IPS-NIHi11 (cell line): ENCODE measurements around the gene MFN2.
"Not testable (repeated sequence)": the region's sequence is repeated elsewhere in the genome, so short reads cannot be mapped to it uniquely, and the experiment has no call there.

Experiments
- DNase-seq: peaks from one replicate; pipeline ENCODE4 v3.0.0; 2012; ENCODE audit warnings: mixed read lengths, low spot score

The MFN2 gene

DNA sequence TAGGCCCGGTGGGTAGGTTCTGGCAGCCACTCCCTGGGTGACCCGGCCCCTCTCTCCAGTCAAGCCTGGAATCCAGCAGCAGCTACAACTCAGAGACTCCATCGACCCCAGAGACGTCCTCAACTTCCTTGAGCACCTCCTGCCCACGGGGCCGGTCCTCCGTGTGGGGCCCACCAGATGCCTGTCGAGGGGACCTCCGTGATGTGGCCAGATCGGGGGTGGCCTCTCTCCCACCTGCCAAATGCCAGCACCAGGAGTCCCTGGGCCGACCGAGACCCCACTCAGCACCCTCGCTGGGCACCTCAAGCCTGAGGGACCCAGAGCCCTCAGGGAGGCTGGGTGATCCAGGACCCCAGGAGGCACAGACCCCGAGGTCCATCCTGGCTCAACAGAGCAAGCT lies 41.8 kb downstream of the MFN2 start:
- DNase-seq: no peak

DNA sequence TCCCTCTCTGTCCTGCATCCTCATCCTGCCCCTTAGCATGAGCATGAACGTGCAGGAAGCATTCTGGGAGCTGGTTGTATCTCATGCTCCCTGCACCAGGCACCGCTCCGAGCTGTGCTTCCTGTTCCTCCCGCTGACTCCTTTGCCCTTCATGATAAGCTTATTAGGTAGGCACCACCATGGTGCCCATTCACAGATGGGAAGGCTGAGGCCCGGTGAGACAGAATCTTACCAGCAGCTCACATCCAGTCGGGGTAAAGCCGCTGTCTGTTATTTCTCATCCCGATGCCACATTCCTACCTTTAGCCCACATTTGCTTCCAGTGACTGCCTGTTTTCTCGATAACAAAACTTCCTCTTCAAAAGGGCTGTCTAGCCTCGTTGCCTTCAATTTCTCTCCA lies 46.3 kb downstream of the MFN2 start:
- DNase-seq: no peak

DNA sequence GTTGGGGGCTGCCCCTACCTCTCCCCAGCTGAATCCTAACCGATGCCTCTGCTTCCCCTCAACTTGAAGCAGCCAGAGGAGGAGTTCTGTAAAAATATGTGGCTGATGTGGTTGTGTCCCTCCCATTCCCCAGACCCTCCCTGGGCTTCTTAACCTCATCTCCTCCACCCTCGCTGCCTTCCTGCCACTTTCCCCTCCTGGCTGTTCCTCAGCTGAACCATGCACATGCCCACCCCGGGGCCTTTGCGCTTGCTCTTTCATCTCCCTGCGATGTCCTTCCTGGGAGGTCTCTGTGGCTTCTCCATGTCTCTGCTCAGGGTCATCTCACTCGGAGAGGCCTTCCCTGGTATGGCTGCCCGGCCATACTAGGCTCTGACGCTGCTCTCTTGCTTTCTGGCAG lies 48.0 kb downstream of the MFN2 start:
- no peak for DNase-seq

DNA sequence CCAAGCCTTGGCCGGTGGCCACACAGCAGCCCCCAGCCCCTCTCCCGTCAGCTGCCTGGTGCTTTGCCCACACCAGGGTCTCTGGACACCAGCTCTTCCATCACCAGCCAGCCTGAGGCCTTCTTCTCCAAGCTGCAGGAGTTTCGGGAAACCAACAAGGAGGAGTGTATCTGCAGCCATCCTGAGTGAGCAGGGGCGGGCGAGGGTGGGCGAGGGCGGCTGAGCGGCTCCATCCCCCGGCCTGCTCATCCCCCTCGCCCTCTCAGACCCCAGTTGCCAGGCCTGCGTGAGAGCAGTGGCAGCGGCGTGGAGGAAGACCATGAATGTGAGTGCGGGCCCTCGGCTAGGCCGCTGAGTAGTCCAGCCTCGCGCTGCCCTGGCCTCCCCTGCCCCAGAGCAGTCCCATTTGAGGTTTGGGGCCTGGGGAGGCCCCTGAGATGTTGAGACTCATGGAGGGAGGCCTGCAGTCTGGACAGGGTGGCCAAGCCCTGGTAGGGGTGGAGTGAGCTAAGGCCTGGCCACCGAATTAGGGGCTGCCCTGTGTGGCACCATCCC lies 48.8 kb downstream of the MFN2 start:
- no peak for DNase-seq

DNA sequence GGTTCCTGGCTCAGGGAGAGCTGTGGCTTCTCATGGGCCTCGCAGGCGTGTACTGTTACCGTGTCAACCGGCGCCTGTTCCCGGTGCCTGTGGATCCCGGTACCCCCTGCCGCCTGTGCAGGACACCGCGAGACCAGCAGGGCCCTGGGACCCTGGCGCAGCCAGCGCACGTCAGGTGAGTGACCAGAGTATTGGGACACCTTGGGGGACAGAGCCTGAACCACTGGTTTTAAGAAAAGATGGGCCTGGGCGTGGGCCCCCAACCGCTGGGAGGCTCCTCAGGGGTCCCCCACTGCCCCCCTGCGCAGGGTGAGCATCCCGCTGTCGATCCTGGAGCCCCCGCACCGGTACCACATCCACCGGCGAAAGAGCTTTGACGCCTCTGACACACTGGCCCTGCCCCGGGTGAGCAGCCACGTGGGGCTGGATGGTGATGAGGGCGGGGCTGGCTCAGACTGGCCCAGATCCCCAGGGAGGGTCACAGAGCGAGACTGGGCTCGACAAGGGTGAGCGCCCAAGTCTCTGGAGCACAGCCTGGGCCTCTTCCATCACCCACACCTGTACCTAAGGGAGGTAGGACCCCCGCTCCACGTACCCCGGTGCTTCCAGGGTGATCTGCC lies 49.6 kb downstream of the MFN2 start:
- DNase-seq: no peak

DNA sequence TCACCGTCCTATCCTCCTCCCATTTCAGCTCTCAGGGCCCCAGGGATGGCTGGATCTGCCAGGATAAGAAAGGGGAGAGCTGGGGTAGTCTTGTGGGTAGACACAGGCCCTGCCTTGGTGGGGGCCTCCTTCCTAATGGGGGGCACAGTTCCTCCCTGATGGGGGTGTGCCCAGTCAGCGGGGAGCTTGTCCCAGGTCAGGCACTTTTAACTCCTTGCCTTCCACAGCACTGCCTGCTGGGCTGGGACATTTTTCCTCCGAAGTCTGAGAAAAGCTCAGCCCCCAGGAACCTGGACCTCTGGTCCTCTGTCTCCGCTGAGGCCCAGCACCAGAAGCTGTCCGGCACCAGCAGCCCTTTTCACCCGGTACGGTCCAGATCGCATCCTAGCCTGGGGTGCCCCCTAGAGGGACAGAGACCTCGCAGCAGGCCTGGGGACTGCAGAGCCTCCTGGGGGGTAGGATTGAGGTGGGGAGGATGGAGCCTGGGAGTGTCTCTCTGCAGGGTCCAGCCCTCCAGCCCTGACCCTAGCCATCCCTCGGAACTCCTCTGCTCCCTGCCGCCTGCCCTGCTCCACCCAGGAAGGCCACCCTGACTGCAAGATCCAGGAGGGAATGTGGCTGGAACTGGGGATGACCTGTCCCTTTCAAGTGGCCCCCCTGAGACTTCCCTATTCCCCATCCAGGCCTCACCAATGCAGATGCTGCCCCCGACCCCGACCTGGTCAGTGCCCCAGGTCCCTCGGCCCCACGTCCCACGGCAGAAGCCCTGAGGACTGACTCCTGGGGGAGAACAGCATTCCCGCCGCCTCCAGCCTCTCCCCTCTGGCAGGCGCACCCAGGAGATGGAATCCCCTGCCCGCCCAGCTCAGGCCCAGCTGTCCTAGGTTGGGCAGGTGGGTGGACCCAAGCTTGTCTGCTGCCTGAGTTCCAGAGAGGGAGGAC lies 51.1 kb downstream of the MFN2 start:
- DNase-seq: peak; percentile 76

DNA sequence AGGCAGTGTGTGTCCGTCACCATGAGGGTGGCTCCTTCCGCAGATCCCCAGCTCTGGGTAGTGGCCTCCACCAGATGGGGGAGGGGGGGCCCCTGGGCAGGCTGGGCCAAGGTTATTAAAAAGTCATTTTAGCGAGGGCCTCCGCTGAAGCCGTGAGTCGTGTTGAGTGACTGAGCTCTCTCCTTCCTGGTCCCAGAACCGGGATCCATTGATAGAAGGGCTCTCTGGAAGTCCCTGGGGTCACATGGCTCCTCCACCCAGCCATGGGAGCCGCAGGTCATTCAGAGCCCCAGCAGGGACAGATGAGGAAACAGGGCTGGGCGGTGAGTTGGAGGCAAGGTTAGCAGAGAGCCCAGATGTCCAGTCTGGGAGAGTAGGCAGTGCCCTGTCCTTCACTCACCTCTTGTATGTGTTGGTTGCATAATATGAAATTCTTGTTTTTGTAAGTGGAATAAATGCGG lies 51.9 kb downstream of the MFN2 start:
- DNase-seq: no peak

DNA sequence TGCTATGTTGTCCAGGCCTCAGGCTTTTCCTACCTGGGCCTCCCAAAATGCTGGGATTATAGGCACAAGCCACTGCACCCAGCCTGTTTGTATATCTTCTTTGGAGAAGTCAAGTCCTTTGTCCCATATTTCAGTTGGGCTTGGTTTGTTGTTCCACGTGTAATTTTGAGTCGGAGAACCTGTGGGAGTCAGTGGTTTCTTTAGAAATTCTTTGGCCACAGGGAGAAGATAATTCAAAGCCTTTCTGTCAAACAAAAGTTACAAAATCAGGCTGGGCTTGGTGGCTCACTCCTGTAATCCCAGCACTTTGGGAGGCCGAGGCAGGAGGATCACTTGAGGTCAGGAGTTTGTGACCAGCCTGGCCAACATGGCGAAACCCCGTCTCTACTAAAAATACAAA lies 53.2 kb downstream of the MFN2 start:
- not testable (repeated sequence) for DNase-seq

DNA sequence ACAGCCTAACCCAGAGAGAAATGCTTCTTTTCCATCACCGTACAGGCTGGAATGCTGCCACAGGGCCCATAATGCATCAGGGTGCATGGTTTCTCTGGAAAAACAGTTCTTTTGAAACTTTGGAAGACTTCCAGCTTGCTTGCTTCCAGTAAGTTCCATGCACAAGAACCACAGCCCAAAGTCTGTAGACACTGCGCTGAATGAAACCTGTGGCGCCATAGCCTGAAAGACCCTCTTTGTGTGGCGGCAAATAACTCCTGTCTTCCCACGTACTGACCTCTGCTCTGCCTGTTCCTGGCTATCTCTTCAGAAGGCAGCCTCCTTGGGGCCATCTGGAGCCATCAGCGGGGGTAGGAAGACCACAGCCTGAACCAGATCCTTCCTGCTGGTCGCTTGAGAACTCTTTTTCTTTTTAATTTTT lies 54.1 kb downstream of the MFN2 start:
- no peak for DNase-seq

DNA sequence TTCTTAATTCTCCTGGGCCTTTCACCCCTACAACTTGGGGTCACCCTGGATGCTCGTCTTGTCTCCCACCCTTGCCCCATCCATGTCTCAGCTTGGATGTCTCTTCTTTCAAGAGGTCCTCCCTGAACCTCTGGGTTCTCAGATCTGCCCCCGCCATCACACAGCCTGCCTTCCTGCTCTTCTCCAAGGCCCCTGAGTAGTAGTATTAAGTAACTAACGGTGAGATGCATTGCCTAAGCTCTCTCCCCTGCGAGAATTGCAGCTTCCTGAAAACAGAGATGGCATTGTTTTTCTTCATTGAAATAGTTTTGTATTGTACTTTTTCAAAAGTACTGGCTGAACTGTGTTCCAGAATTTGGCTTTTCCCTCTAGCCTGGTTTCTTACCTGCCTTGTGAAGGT lies 55.1 kb downstream of the MFN2 start:
- DNase-seq: no peak

DNA sequence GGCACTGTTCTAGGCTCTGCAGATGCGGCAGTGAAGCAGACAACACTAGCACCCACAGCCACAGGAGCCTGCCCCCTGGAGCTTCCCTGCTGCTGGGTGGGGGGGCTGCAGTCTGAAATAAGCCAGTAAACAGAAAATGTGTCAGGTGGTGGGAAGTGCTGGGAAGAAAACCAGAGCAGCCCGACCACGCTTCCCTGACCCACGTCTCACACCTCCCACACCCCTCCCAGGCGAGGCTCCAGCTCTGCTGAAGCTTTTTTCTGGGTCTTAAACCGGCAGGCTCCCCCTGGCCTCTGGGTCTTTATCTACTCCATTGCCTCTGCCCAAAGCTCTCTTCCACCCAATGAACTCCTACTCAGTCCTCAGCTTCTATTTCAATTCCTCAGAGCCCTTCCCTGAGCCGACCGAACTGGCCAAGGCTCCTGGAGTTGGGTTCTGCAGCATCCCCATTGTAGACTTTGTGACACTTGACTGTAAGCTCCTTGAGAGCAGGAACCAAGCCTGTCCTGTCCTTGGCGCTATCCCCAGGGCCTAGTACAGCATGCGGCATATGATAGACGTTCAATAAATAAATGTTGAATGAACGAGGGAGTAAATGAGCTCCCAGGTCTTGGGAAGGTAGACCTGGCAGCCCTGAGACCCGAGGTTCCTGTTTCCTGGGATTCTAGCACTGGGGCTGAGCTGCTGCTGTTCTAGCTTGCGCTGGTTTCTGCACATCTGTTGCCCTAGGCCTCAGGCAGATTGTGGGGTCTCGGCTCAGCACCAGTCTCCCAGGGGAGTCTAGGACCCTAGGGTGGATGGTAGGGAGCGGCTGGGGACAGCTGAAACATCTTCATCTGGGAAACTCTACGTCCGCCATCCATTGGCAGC lies 57.5 kb downstream of the MFN2 start:
- no peak for DNase-seq

DNA sequence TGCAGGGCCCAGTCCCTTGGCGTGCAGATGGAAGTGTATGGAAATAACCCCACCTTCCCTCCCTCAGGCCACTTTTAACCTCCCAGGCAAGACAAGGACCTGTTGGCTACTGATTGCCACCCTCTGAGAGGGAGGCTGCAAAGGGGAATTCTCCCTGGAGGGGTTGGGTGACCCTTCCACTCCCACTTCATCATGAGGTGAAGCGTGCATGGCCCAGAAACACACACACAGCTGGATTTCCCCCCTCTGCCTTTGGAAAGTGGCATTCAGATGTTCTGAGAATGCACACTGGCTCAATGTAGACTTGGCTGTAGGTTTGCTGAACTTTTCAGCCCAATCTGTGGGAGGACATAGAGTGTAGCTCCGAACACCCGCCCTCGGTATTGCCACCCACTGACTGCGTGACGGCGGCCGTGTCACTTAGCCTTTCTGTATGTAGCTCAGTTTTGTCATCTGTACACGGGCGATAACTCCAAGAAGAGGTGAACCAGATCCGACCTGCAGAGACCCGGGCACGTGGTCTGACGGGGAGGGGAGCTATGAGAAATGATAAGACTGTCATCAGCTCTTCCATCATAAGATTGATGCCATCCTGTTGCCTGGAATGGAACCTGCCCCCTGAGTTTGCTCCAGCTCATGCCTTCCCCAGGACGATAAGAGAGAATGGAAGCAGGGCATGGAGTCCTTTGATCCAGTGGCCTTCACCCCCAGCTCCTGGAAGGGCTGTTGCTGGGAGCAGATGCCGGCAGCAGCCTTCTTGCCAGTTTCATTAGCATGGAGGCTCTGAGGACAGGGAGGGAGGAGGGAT lies 58.3 kb downstream of the MFN2 start:
- no peak for DNase-seq

DNA sequence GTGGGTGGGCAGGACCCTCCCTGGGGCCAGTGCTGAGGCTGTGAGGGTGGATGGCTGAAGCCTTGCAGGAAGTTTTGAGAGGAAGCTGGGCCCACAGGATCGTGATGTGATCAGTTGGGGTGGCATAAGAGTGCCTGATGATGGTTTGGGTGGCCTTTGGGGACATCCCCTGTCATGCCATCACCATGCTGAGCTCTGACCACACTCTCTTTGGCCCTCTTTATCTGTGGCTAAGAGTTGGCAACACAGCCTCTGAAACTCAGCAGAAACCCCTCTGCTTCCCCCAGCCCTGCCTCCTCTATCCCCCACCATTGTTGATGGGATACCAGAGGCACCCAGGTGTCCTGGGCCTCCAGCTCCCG lies 58.9 kb downstream of the MFN2 start:
- no peak for DNase-seq

DNA sequence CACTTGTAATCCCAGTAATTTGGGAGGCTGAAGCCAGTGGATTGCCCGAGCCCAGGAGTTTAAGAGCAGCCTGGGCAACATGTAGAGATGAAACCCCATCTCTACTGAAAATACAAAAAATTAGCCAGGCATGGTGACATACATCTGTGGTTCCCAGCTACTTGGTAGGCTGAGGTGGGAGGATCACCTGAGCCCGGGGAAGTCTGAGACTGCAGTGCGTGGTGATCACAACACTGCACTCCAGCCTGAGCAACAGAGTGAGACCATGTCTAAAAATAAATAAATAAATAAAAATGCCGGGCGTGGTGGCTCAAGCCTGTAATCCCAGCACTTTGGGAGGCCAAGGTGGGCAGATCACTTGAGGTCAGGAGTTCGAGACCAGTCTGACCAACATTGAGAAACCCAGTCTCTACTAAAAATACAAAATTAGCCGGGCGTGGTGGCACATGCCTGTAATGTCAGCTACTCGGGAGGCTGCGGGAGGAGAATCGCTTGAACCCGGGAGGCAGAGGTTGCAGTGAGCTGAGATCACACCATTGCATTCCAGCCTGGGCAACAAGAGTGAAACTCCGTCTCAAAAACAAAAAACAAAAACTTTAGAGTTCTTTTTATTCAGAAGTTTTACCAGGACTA lies 59.7 kb downstream of the MFN2 start:
- DNase-seq: not testable (repeated sequence)

DNA sequence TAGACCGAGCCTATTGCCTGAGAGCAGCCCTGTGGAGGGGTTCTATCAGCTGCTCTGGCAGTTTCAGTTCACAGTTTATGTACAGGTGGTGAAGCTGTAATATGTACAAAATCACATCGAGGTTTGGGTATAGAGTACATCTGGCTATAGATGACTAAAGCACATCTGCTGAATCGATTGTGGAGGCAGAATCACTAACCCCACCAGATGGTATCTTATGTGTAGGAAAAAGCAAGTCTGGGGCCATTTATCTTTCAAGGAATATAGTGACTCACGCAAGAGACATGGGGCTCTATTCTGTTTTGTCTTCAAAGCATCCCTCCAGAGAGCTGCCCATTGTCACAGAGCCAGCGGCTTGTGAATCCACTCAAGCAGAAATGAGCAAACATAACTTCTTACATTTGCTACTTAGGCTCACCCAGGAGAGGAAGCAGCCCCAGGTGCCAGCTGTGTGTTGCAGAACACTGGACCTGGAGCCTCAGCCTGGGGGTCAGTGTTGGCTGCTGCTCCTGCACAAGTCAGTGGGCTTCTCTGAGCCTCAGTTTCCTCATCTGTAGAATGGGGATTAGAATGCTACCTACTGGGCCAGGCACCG lies 60.3 kb downstream of the MFN2 start:
- DNase-seq: no peak

DNA sequence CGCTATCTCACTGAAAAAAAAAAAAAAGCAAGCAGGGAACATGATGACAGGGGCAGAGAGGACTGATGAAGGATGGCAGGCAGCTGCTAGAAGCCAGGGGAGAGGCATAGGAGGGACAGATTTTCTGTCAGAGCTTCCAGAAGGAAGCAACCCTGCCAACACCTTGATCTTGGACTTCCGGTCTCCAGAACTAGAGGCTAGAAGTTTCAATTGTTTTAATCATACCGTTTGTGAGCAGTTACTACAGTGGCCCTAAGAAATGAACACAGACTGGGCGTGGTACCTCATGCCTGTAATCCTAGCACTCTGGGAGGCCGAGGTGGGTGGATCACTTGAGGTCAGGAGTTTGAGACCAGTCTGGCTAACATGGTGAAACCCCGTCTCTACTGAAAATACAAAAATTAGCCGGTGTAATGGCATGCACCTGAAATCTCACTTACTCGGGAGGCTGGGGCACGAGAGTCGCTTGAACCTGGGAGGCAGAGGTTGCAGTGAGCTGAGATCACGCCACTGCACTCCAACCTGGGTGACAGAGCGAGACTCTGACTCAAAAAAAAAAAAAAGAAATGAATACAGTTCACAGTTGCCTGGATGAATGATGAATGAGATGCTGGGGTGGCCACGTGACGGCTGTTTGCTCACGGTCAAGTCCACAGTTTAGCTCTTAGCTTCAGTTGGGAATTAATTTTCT lies 64.1 kb downstream of the MFN2 start:
- not testable (repeated sequence) for DNase-seq

DNA sequence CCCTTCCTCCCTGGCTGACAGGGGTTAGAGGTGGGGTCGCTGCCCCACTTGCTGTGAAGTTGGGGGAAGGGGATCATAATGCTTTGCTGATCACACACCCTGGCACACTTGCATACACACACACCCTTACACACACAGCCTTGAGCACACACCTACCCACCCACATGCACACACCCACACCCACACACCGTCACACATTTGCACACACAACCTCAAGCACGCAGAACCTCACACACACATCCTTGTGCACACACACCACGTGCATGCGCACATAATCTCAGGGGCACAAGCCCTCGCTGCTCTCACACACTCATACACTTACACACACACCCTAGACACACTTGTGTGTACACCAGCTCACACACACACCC lies 66.5 kb downstream of the MFN2 start:
- no peak for DNase-seq

DNA sequence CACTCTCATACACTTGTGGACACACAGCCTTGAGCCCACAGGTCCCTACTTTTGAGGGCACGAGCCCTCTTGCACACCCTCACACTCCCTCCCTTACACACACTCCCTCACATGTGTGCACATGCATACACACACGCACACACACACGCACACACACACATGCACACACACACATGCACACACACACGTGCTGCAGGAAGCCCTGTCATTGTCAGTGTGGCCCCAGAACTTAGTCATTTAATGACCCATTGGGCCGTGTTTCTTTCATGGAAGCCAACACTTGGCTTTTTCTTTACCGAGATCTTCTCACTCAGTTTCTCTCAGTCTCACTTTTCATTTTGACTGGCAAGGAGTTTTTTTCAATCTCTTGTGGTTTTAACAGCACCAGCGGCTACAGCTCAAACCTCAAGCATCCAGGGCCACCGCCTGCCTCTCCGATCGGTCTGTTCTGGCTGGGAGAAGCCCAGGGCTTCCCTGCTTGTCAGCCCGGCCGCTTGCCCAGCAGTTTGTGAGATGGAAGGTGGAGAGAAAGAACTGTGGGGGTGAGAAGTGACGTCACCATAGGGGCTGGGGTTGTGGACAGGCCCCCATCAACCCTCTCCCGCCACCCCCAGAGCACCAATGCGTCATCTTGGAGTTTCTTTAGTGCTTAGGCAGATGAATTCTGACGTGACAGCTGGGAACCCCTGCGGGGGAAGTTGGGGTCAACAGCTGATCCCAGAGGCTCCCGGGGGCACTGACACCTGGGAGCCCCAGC lies 67.1 kb downstream of the MFN2 start:
- no peak for DNase-seq

DNA sequence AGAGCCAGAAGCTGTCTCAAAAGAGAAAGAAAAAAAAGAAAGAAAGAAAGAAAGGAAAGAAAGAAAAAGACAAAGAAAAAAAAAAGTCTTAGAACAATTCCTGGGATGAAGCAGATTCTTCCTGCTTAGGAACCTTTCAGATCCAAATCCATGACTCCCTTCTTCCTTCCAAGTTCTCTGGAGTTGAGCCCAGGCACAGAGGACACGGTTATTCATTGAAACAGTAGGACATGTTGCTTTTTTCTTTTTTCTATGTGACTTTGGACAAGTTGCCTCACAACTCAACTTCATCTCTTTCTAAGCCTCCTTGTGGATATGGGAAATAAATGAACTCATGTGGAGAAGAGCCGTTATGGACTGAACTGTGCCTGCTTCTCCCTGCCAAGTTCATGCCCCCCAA lies 68.1 kb downstream of the MFN2 start:
- DNase-seq: no peak
